ENCODE results near the gene PYHIN1.

DNA sequence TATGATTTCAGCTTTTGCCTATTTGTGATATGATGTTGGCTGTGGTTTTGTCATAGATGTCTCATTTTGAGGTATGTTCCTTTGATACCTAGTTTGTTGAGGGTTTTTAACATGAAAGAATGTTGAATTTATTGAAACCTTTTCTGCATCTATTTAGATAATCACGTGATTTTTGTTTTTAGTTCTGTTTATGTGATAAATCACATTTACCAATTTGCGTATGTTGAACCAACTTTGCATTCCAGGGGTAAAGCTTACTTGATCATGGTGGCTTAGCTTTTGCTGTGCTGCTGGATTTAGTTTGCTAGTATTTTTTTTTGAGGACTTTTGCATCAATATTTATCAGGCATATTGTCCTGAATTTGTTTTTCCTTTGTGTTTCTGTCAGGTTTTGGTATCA lies 51.9 kb downstream of the PYHIN1 start:
- no peak for TF ChIP-seq EZH2 (IDR thresholded peaks at IDR 0.05; ENCODE audit: low read length, unreplicated experiment)
- TF ChIP-seq, protein P1, sequence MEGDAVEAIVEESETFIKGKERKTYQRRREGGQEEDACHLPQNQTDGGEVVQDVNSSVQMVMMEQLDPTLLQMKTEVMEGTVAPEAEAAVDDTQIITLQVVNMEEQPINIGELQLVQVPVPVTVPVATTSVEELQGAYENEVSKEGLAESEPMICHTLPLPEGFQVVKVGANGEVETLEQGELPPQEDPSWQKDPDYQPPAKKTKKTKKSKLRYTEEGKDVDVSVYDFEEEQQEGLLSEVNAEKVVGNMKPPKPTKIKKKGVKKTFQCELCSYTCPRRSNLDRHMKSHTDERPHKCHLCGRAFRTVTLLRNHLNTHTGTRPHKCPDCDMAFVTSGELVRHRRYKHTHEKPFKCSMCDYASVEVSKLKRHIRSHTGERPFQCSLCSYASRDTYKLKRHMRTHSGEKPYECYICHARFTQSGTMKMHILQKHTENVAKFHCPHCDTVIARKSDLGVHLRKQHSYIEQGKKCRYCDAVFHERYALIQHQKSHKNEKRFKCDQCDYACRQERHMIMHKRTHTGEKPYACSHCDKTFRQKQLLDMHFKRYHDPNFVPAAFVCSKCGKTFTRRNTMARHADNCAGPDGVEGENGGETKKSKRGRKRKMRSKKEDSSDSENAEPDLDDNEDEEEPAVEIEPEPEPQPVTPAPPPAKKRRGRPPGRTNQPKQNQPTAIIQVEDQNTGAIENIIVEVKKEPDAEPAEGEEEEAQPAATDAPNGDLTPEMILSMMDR (conservative IDR thresholded peaks at IDR 0.05; ENCODE audit: low read depth, low read length) = no peak

All from PC-3 (cell line).